DMS 273 (cell line): ENCODE measurements around the gene SLC5A6.
"Not testable (repeated sequence)": the region's sequence is repeated elsewhere in the genome, so short reads cannot be mapped to it uniquely, and the experiment has no call there.

ENCODE experiments used
- DNase-seq: peaks from one replicate; lab custom pipeline; 2025; ENCODE audit not compliant: unreplicated experiment; lab: John Stamatoyannopoulos, UW

Gene SLC5A6

GRCh38 chr2:27177441-27178351, 34.4 kb downstream of the SLC5A6 start:
- no peak for DNase-seq

- DNase-seq: not testable (repeated sequence)
Observed at GRCh38 chr2:27175781-27176180, 36.3 kb downstream of the SLC5A6 start.

GRCh38 chr2:27175330-27175729, 36.7 kb downstream of the SLC5A6 start:
- no peak for DNase-seq

GRCh38 chr2:27174638-27175037, 37.4 kb downstream of the SLC5A6 start:
- DNase-seq: no peak

GRCh38 chr2:27171351-27171848, 40.7 kb downstream of the SLC5A6 start:
- DNase-seq: no peak

GRCh38 chr2:27170581-27171337, 41.3 kb downstream of the SLC5A6 start:
- no peak for DNase-seq

- DNase-seq: no peak
Observed at GRCh38 chr2:27164960-27165763, 46.9 kb downstream of the SLC5A6 start.

GRCh38 chr2:27162151-27163121, 49.6 kb downstream of the SLC5A6 start:
- DNase-seq: no peak

GRCh38 chr2:27160191-27160590, 51.9 kb downstream of the SLC5A6 start:
- DNase-seq: no peak

- no peak for DNase-seq
Observed at GRCh38 chr2:27159271-27159670, 52.8 kb downstream of the SLC5A6 start.

- no peak for DNase-seq
Observed at GRCh38 chr2:27158468-27158867, 53.6 kb downstream of the SLC5A6 start.

- DNase-seq: no peak
Observed at GRCh38 chr2:27155069-27155520, 57.0 kb downstream of the SLC5A6 start.

- DNase-seq: no peak
Observed at GRCh38 chr2:27154488-27154887, 57.6 kb downstream of the SLC5A6 start.

- DNase-seq: no peak
Observed at GRCh38 chr2:27152796-27153464, 59.1 kb downstream of the SLC5A6 start.

- DNase-seq: no peak
Observed at GRCh38 chr2:27152102-27152795, 59.8 kb downstream of the SLC5A6 start.

- no peak for DNase-seq
Observed at GRCh38 chr2:27150639-27151230, 61.3 kb downstream of the SLC5A6 start.
